ENCODE measurements around the gene HOXD13.
A peak's percentile ranks its signal among the peaks of the same experiment; 100 is the strongest.

The HOXD13 gene

DNA sequence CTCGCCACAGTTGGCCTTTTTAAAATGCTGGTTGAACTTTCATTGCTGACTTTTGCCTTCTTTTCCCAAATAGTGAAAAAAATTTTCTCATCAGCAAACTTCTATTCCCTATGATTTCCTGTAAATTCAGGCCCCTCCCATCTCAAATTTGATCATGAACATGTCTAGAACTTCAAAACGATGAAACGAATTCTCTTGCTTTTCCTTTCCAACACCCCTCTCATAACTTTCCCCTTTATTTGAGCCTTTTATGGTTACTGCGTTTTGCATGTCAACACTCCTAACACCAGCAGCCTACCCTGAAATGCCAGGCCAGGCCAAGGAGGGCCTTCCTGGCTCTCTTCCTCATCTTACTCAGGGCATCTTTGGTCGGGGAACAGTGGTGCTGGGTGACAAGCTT is 1.7 kb upstream of the HOXD13 start:
- in situ Hi-C loops (cut with HindIII; ENCODE audit: low pct_ligation_motif_present, low pct_unique_long_range_greater_than_20kb, low sequenced_read_pairs), result no loop called here
- DNase-seq, result no peak

DNA sequence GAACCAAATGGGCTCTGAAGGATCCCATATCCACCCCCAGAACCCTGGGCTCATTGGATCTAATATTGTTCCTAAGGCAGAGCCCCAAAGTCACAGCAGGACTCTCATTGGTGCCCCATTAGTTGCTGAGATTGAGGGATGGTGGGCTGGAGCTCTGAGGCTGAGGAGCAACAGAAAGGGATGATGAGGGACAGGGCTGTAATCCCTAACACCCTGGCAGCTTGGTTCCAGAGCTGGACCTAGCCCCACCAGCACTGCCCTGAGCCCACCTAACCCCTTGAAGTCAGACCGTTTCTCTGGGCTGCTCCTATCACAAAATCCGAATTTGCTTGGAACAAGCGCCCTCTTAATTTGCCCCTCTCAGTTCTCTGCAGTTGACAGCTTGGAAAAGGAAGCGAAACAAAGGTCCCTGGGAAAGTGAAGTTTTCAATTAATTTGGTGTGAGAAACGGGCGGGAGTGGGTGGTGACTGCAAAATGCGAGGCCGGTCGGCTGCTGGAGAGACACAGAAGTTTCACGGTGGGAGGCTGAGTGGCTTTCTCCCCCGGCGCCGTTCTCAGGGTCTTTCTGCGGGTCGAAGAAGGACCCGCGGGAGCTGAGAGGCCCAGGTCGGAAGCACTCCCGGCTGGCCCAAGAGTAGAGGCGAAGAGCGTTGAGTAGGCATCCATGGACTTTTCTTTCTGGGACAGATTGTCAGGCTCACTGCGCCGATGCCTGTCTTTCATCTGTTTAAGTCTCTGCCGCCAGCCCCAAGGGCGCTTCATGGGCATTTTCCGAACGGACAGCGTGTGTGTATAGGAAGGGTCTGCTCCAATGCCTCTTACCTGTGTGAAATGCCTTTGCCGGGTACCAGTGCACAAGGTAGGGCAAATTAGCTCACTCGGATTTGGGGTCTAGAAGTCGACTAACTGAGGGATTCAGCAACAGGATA is 927 bp upstream of the HOXD13 start:
- DNase-seq, result no peak
- in situ Hi-C loops (cut with HindIII; ENCODE audit: low pct_ligation_motif_present, low pct_unique_long_range_greater_than_20kb, low sequenced_read_pairs), result no loop called here

DNA sequence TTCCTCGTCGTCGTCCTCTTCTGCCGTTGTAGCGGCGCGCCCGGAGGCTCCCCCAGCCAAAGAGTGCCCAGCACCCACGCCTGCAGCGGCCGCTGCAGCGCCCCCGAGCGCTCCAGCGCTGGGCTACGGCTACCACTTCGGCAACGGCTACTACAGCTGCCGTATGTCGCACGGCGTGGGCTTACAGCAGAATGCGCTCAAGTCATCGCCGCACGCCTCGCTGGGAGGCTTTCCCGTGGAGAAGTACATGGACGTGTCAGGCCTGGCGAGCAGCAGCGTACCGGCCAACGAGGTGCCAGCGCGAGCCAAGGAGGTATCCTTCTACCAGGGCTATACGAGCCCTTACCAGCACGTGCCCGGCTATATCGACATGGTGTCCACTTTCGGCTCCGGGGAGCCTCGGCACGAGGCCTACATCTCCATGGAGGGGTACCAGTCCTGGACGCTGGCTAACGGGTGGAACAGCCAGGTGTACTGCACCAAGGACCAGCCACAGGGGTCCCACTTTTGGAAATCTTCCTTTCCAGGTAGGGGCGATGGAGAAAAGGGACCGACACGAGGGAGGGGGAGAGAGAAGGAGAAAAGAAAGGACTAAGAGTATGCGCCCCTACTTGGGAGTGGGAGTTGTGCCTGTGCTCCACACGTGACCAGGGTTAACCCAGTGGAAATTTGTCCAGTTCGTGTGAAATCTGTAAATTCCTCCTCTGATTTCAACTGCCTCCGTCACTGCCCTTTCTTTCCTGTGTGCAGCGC is 800 bp downstream of the HOXD13 start:
- in situ Hi-C loops (cut with HindIII; ENCODE audit: low pct_ligation_motif_present, low pct_unique_long_range_greater_than_20kb, low sequenced_read_pairs), result no loop called here
- peak; percentile 33 for DNase-seq

DNA sequence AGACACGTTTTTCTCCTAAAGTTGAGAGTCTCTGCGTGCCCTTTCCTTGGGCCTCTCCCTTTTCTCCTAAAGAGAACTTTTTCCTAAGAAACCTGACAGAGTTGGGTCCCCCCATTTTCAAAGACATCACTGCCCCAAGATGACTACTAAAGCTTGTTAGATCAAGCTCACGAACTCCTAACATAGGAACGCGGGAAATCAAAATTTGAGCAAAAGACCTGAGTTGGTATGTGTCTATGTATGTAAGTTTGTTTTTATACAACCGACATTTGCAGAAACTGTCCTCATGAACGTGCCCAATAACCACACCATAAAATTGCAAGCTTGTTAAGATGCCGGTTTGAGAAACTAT is 1.4 kb downstream of the HOXD13 start:
- in situ Hi-C loops (cut with HindIII; ENCODE audit: low pct_ligation_motif_present, low pct_unique_long_range_greater_than_20kb, low sequenced_read_pairs), result no loop called here
- no peak for DNase-seq

- DNase-seq, result no peak
- in situ Hi-C loops (cut with HindIII; ENCODE audit: low pct_ligation_motif_present, low pct_unique_long_range_greater_than_20kb, low sequenced_read_pairs), result no loop called here
These were observed 1.8 kb downstream of the HOXD13 start for GRCh38 chr2:176094349-176094748.

GRCh38 chr2:176095421-176095820 is 2.9 kb downstream of the HOXD13 start:
- no peak for DNase-seq
- in situ Hi-C loops (cut with HindIII; ENCODE audit: low pct_ligation_motif_present, low pct_unique_long_range_greater_than_20kb, low sequenced_read_pairs), result no loop called here

GRCh38 chr2:176096243-176096985 is 3.9 kb downstream of the HOXD13 start:
- DNase-seq, result peak; percentile 63
- in situ Hi-C loops (cut with HindIII; ENCODE audit: low pct_ligation_motif_present, low pct_unique_long_range_greater_than_20kb, low sequenced_read_pairs), result no loop called here

GRCh38 chr2:176096986-176097819 is 4.7 kb downstream of the HOXD13 start:
- in situ Hi-C loops (cut with HindIII; ENCODE audit: low pct_ligation_motif_present, low pct_unique_long_range_greater_than_20kb, low sequenced_read_pairs), result no loop called here
- DNase-seq, result peak; percentile 91

DNA sequence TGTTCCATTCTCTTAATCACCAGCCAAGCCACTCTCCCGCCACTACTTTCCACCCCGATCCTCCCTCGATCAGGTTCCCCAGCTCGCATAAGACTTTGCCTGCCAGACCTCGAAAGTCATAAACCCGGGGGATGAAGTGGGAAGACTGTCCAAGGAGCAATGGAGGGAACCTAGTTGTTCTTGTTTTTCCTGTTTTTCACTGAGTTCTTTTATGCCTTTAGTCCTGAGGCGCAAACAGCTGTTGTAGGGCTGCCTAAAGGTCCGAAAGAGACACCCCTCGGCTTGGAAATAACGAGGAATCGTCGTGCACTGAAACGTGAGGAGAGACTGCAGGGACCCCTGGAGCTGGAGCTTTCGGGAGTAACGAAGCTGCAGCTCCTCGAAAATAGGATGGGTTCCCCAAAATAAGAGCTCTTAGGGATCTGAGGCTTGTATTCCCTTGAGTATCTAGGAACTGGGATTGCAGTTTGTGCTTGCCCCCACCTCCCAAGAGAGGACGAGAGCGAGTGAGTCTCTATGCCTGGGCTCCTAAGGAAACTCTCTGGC is 5.4 kb downstream of the HOXD13 start:
- in situ Hi-C loops (cut with HindIII; ENCODE audit: low pct_ligation_motif_present, low pct_unique_long_range_greater_than_20kb, low sequenced_read_pairs), result no loop called here
- no peak for DNase-seq

DNA sequence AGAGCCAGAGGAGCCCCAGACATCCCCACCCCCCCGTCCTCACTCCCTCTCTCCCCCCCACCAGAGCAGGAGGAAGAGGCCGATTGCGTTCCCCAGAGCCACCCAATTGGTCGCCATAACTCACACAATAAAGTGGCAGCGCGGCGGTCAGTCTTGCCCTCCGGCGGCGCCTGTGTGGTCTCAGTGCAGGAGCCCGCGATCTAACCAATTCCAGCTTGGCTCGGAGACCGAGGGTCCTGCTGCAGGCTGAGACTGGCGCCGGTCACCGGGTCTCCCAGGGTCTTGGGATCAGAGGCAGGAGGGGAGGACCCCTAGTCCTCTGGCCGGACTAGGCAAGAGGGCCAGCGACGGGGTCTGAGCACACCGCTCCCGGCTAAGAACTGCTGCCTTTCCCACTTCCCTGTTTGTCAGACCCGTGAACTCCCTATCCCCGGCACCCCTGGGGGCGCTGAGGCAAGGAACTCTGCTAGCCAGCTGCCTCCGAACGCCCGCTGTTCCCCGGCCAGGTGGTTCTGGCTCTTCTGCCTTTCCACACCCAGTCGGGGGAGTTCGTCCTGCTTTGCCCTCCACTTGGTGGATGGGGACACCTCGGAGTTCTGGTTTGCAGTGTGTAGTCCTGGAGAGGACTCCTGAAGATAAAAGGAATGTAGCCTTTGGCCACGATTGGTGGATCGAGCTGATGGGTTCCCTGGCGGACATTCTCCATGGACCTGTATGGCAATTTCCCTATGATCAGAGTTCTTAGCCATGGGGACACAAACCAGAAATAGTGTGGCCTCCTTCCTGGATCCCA is 6.0 kb downstream of the HOXD13 start:
- no peak for DNase-seq
- in situ Hi-C loops (cut with HindIII; ENCODE audit: low pct_ligation_motif_present, low pct_unique_long_range_greater_than_20kb, low sequenced_read_pairs), result no loop called here

DNA sequence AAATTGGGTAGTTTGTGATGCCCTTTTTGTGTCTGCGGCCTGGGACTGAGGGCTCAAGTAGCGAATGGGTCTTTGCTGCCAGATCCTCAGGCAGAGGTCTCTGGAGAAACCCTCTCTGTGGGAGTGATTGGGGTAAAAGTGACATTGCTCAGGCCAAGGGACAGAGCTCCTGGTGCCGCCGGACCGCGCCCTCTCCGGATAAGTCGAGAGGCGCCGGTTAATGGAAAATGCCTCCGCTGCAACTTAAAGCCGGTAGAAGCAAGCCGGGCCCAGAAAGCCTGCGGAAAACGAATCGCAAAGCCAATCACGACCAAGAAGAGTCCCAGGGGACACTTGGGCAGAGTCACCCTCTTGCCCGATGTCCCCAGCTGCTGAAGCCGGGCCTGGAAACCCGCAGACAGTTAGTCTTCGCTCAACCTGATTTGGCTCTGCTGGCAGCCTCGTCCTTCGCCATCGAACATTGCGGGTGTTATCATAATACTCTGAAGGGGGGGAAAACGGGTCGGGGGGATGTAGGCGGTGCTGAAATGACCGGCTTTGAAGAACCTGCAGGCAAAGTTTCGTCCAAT is 6.7 kb downstream of the HOXD13 start:
- in situ Hi-C loops (cut with HindIII; ENCODE audit: low pct_ligation_motif_present, low pct_unique_long_range_greater_than_20kb, low sequenced_read_pairs), result no loop called here
- DNase-seq, result no peak

DNA sequence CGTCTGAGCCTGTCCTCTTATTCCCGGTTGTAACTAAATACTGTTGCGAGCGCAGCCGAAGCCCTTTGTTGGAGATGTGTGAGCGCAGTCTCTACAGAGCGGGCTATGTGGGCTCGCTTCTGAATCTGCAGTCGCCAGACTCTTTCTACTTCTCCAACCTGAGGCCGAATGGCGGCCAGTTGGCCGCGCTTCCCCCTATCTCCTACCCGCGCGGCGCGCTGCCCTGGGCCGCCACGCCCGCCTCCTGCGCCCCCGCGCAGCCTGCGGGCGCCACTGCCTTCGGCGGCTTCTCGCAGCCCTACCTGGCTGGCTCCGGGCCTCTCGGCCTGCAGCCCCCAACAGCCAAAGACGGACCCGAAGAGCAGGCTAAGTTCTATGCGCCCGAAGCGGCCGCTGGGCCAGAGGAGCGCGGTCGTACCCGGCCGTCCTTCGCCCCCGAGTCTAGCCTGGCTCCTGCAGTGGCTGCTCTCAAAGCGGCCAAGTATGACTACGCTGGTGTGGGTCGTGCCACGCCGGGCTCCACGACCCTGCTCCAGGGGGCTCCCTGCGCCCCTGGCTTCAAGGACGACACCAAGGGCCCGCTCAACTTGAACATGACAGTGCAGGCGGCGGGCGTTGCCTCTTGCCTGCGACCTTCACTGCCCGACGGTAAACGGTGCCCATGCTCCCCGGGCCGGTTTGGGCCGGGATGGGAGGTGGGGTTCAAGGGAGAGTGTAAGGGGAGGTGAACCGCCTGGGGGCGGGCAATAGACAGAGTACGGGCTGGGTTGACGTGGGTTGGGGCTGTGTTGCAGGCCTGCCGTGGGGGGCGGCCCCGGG is 7.4 kb downstream of the HOXD13 start, which contains the start of gene HOXD12:
TSS of gene HOXD12 (plus strand) at position 68 of the 819 bp plus-strand sequence. CDS start at position 75, 7 bp downstream.
- in situ Hi-C loops (cut with HindIII; ENCODE audit: low pct_ligation_motif_present, low pct_unique_long_range_greater_than_20kb, low sequenced_read_pairs), result no loop called here
- DNase-seq, result no peak

GRCh38 chr2:176100547-176101140 is 8.1 kb downstream of the HOXD13 start:
- DNase-seq, result no peak
- in situ Hi-C loops (cut with HindIII; ENCODE audit: low pct_ligation_motif_present, low pct_unique_long_range_greater_than_20kb, low sequenced_read_pairs), result no loop called here

DNA sequence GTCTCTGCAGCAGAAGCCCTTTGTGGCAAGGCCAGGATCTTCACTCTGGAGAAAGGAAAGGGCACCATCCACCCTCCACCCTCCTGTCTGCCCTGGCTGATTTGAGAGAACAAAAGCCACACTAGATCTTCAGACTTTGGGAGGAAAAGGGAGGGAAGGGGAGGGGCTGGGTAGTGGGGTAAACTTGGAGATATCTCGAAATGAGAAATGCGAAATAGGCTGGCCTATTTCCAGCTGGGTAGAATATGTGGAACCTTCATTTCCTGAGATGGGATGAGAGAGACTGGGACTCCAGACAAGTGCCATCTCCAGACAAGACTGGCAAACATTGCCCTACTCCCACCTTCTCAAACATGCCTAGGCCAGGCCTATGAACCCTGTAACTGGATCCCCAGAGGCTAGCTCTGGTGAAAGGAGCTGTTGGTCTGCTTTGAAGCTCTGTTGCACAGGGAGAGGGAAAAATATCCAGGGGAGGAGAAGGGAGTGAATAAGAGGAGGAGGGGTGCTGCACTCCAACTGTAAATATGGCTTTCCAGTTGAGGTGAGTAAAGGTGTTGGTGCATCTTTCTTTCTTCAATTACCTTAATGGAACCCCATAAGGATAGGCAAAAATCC is 8.8 kb downstream of the HOXD13 start:
- DNase-seq, result no peak
- in situ Hi-C loops (cut with HindIII; ENCODE audit: low pct_ligation_motif_present, low pct_unique_long_range_greater_than_20kb, low sequenced_read_pairs), result no loop called here

- no peak for DNase-seq
- in situ Hi-C loops (cut with HindIII; ENCODE audit: low pct_ligation_motif_present, low pct_unique_long_range_greater_than_20kb, low sequenced_read_pairs), result no loop called here
These were observed 9.3 kb downstream of the HOXD13 start for GRCh38 chr2:176101842-176102241.
